GM13977 (cell line): Measurements from ENCODE around the gene P2RX4.

Source experiments
- DNase-seq: peaks from one replicate; pipeline ENCODE4 v3.0.0; 2012; ENCODE audit warnings: low spot score
- in situ Hi-C: fragments of 300-500 bp; cut with MboI; formaldehyde crosslinking; loops from one replicate; pipeline ENCODE4 v1.12.0; 2022; ENCODE audit warnings: low sequenced_read_pairs, low pct_unique_long_range_greater_than_20kb, mixed read lengths, inconsistent platforms; ENCODE audit not compliant: unreplicated experiment
- TF ChIP-seq, protein P1 (sequence below): IDR thresholded peaks from 2 replicates; pipeline ENCODE4 v1.5.1; 2012; ENCODE audit warnings: mild to moderate bottlenecking, control low read depth; ENCODE audit not compliant: insufficient read depth; ENCODE audit errors: extremely low read depth, missing control alignments

P2RX4 gene

DNA sequence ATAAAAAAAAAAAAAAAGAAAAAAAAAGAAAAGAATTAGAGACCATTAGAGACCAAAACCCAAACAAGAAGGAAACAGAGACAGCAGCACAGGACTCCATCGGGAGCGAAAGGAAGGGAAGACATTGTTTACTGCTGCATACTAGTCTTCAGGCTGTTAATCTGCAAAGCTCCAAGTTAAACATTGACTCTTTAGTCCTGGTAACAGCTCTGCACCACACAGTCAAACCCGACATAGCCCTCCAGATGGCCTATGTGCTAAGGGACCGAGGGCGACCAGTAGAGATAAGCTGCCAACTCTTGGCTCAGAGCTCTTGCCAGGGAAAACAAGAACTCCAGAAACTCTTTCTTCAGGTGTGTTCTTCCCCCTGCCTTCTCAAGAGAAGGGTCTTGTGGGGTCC lies 7.8 kb downstream of the P2RX4 start:
- in situ Hi-C loops: no loop called here
- no peak for DNase-seq
- TF ChIP-seq, protein P1, sequence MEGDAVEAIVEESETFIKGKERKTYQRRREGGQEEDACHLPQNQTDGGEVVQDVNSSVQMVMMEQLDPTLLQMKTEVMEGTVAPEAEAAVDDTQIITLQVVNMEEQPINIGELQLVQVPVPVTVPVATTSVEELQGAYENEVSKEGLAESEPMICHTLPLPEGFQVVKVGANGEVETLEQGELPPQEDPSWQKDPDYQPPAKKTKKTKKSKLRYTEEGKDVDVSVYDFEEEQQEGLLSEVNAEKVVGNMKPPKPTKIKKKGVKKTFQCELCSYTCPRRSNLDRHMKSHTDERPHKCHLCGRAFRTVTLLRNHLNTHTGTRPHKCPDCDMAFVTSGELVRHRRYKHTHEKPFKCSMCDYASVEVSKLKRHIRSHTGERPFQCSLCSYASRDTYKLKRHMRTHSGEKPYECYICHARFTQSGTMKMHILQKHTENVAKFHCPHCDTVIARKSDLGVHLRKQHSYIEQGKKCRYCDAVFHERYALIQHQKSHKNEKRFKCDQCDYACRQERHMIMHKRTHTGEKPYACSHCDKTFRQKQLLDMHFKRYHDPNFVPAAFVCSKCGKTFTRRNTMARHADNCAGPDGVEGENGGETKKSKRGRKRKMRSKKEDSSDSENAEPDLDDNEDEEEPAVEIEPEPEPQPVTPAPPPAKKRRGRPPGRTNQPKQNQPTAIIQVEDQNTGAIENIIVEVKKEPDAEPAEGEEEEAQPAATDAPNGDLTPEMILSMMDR: no peak

DNA sequence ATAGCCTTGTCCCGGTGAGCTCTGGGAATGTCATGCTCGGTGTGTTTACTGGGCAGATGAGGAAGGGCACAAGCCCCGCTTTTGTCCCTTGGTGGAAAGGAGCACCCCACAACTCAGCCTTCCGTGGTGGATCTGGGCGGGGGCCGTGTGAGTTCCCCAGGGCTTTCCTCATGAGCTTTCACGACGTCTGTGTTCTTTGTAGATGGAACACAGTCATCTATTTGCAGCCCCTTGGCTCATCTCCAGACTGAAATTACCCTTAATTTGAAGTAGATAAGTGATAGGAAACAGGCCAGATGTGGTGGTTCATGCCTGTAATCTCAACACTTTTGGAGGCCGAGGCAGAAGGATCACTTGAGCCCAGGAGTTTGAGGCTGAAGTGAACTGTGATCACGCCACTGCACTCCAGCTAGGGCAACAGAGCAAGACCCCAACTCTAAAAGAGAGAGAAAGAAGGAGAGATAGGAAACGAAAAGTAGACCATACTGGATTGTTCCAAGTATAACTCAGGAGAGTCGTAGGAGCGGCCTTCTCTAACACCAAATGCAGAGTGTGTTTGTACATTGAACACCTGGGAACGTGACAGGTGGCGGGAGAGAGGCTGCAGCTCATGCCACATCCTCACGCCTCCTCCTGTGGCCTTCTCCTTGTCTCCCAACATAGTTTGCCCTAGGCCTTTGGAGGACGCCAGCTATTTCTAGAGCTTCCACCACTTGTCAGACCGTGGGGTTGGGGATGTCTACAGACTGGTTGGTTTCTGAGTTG lies 8.8 kb downstream of the P2RX4 start:
- no peak for DNase-seq
- TF ChIP-seq, protein P1: no peak
- in situ Hi-C loops: no loop called here

DNA sequence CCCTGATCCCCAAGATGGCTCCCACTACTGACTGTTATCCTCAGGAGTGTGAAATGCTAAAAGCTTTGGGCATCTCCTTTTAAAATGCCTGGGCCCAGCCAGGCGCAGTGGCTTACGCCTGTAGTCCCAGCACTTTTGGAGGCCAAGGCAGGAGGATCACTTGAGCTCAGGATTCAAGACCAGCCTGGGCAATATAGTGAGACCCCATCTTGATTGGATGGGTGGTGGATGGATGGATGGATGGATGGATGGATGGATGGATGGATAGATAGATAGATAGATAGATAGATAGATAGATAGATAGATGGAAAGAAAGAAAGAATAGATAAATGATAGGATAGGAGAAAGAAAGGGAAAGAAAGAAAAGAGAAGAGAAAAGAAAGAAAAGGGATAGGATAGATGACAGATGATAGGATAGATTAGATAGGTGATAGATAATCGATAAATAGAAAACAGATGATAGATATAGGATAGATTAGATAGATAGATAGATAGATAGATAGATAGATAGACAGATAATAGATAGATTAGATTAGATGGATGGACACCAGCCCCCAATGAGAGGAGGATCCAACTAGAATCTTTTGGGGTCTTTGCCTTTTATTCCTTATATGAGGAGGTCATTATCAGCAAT lies 9.5 kb downstream of the P2RX4 start:
- TF ChIP-seq, protein P1: no peak
- in situ Hi-C loops: no loop called here

DNA sequence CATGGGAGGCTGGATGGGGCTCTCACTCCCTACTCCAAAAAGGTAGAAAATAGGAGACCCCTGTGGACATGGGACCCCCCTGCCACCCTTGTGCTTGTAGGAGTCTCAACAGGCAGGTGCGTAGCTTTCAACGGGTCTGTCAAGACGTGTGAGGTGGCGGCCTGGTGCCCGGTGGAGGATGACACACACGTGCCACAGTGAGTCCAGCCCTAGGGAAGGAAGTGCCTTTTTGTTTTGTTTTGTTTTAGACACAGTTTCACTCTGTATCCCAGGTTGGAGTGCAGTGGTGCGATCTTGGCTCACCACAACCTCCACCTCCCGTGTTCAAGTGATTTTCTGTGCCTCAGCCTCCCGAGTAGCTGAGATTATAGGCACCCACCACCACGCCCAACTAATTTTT lies 12.9 kb downstream of the P2RX4 start:
- TF ChIP-seq, protein P1: no peak

More for the DNA sequence above, 9.5 kb downstream of the P2RX4 start:
- DNase-seq: no peak

DNA sequence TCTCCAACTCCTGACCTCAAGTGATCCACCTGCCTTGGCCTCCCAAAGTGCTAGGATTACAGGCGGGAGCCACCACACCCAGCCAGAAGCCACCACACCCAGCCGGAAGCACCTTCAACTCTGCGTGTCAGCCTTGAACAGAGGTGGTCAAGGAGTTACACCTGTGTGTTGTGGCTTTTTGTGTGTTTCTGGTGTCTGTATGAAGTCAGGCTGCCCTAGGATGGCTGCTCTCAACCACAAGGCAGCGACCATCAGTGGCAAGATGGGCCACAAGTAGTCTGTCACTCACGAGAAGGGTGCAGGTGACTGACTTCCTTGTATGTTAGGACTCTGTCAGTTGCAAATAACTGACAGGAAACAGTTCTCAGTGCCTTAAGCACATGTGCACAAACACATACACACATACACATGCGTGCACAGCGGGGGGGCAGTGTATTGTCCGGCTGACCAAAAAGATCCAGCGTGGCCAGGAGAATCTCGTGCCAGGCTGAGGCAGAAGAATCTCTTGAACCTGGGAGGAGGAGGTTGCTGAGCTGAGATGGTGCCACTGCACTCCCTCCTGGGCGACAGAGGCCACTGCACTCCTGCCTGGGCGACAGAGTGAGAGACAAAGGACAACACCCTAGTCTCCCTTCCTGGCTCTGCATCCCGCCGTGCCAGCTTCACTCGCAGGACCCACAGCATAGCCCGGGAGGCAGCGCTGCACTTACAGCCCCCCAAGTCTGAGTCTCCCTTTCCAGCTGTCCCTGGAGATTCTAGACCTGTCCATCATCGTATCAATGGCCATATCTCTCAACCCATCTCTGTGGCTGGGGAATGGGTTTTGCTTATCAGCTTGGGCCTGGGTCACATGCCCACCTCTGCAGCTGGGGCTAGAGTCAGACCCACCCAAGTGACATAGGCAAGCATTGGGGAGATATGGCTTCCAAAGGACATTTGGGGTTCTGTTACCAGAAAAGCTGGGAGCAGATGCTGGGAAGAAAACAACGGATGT lies 13.7 kb downstream of the P2RX4 start:
- TF ChIP-seq, protein P1: peak; percentile 46
- peak; percentile 47 for DNase-seq
- in situ Hi-C loops: no loop called here

More for the DNA sequence above, 12.9 kb downstream of the P2RX4 start:
- peak; percentile 10 for DNase-seq
- in situ Hi-C loops: no loop called here

DNA sequence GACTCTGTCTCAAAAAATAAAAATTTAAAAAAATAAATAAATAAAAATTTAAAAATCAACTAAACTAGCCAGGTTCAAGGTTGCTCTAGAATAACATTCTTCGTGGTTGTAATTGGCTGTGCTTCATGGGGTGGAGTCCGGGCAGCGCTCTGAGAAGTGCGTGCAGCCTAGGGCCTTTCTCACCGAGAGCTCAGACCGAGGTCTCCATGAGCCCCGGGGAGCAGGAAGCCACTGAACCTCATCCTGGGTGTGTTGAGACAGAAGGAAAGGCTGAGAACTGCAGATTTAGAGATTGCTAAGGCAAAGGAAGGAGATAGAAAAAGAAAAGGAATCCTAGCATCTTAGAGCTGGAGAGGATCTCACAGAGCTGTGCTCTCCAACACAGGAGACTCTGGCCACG lies 14.7 kb downstream of the P2RX4 start:
- no peak for DNase-seq
- TF ChIP-seq, protein P1: no peak
- in situ Hi-C loops: no loop called here
